Activated CD8-positive, alpha-beta T cell treated with anti-CD3 and anti-CD28 coated beads for 36 hours (primary cell): ENCODE measurements around the gene MICB. TPM values are rescaled to one million over a fixed set of nuclear protein-coding genes. Genes with fewer than 3 reads are reported as not detected.
A peak's percentile ranks its signal among the peaks of the same experiment; 100 is the strongest.

Experiments
- ATAC-seq: fragments of 200-7000 bp; cut with Tn5 transposase; one replicate; pipeline ENCODE4 v1.10.0; 2021; ENCODE audit warnings: mild to moderate bottlenecking, moderate library complexity
- CTCF ChIA-PET: fragments of 350-600 bp; sonication (Branson Sonifier 250); formaldehyde crosslinking; loops from one replicate; lab custom pipeline; 2021; ENCODE audit warnings: antibody characterized with exemption; lab: Charles Lee
- POLR2A ChIA-PET: fragments of 350-600 bp; sonication (Branson Sonifier 250); formaldehyde crosslinking; loops from one replicate; lab custom pipeline; 2021; ENCODE audit warnings: antibody characterized with exemption; lab: Charles Lee
- DNase-seq: peaks from one replicate; pipeline ENCODE4 v3.0.0-alpha.2; 2020
- H3K27ac Mint-ChIP-seq: one replicate; pipeline ENCODE4 v1.8.0; 2021; ENCODE audit warnings: mild to moderate bottlenecking, mixed read lengths
- H3K27me3 Mint-ChIP-seq: one replicate; pipeline ENCODE4 v1.8.0; 2021; ENCODE audit warnings: mixed read lengths
- H3K36me3 Mint-ChIP-seq: one replicate; pipeline ENCODE4 v1.8.0; 2021; ENCODE audit warnings: low read depth, mixed read lengths
- H3K4me1 Mint-ChIP-seq: one replicate; pipeline ENCODE4 v1.8.0; 2021; ENCODE audit warnings: low read depth, mixed read lengths
- H3K4me3 Mint-ChIP-seq: one replicate; pipeline ENCODE4 v1.8.0; 2021; ENCODE audit warnings: mild to moderate bottlenecking, moderate library complexity, mixed read lengths
- H3K9me3 Mint-ChIP-seq: one replicate; pipeline ENCODE4 v1.8.0; 2021; ENCODE audit warnings: mixed read lengths
- CTCF ChIP-seq: fragments of 200-600 bp; IDR thresholded peaks from one replicate; pipeline ENCODE4 v1.8.0; 2022; ENCODE audit warnings: antibody characterized with exemption, mild to moderate bottlenecking
- intact Hi-C: fragments of 100-400 bp; cut with micrococcal nuclease; formaldehyde crosslinking; loops from one replicate; pipeline ENCODE4 v1.10.0; 2022
- total RNA-seq, 2 experiments: library from RNA; stranded (reverse); gene quantifications; one replicate each; pipeline ENCODE4 v1.2.3, GENCODE V29; 2021

Gene MICB
- total RNA-seq, 2 experiments from 2014 or later: 17.0 to 17.7 TPM

GRCh38 chr6:31460361-31461025 is 37.5 kb upstream of the MICB start:
- ATAC-seq: no peak
- Mint-ChIP-seq H3K4me3 (no peak overlapping the region), H3K36me3 (peaks cover 26% of the 10 kb centered on the region), H3K4me1 (peaks cover 23% of the 10 kb centered on the region), H3K27me3 (no peaks in the 10 kb centered on the region), H3K9me3 (no peaks in the 10 kb centered on the region), H3K27ac (no peak overlapping the region)
- no peak for TF ChIP-seq CTCF
- DNase-seq: no peak
- ChIA-PET CTCF (interaction anchor here (2.5 kb wide), 1 partner anchor 18 kb away, joined by 17 read pairs; no protein-coding TSS in a partner anchor), POLR2A (interaction anchor here (0.7 to 1.7 kb wide), 2 partner anchors 19 to 80 kb away, joined by 3 to 5 read pairs; no protein-coding TSS in a partner anchor)
- intact Hi-C loops: no loop called here

- Mint-ChIP-seq H3K4me1 (peaks cover 41% of the 10 kb centered on the region), H3K4me3 (peak overlapping the region; percentile 100), H3K36me3 (peaks cover 43% of the 10 kb centered on the region), H3K9me3 (no peaks in the 10 kb centered on the region), H3K27ac (peak overlapping the region; percentile 97), H3K27me3 (no peaks in the 10 kb centered on the region)
- intact Hi-C loops: no loop called here
- DNase-seq: peak; percentile 27
- no peak for TF ChIP-seq CTCF
- peak; percentile 17 for ATAC-seq
- POLR2A ChIA-PET: interaction anchor here (0.7 to 1.2 kb wide), 4 partner anchors 59 to 79 kb away, joined by 3 to 4 read pairs (median 3); partner anchors contain the start of genes DDX39B and MICA
- CTCF ChIA-PET: interaction anchor here (0.9 to 2.5 kb wide), 8 partner anchors 10 to 134 kb away, joined by 3 to 17 read pairs (median 4); no protein-coding TSS in a partner anchor
Measured at GRCh38 chr6:31462026-31462963, 35.6 kb upstream of the MICB start.

- intact Hi-C loops: no loop called here
Measured at GRCh38 chr6:31462964-31463870, 34.7 kb upstream of the MICB start.

More at GRCh38 chr6:31462964-31463870, 34.7 kb upstream of the MICB start:
- no peaks in the 10 kb centered on the region for H3K27me3 Mint-ChIP-seq
- peak; percentile 95 for ATAC-seq
- H3K4me1 Mint-ChIP-seq: peaks cover 51% of the 10 kb centered on the region
- no peak for TF ChIP-seq CTCF
- H3K9me3 Mint-ChIP-seq: no peaks in the 10 kb centered on the region
- peak overlapping the region; percentile 97 for H3K27ac Mint-ChIP-seq
- ChIA-PET CTCF (interaction anchor here (0.9 to 2.5 kb wide), 7 partner anchors 9 to 134 kb away, joined by 3 to 17 read pairs (median 4); no protein-coding TSS in a partner anchor), POLR2A (interaction anchor here (0.7 to 1.2 kb wide), 2 partner anchors 62 to 78 kb away, joined by 3 to 4 read pairs; partner anchors contain the start of gene DDX39B)
- peaks cover 46% of the 10 kb centered on the region for H3K36me3 Mint-ChIP-seq
- peak overlapping the region; percentile 100 for H3K4me3 Mint-ChIP-seq
- peak; percentile 93 for DNase-seq
